ENCODE data around the gene ENDOV.

The ENDOV gene

GRCh38 chr17:80432961-80433550 lies 18.1 kb downstream of the ENDOV start:
- Histone ChIP-seq H3K27ac (no peak overlapping the region), H3K9me3 (ENCODE audit: low read depth, low read length) (no peaks in the 10 kb centered on the region), H3K36me3 (ENCODE audit: insufficient read depth, low read length) (no peaks in the 10 kb centered on the region), H3K4me3 (no peak overlapping the region), H3K9ac (ENCODE audit: insufficient read length) (no peak overlapping the region)
- no peak for TF ChIP-seq FOXP2 (optimal IDR thresholded peaks at IDR 0.05; ENCODE audit: control extremely low read depth, extremely low read length, insufficient read depth)
- no peak for TF ChIP-seq POLR2AphosphoS5 (IDR thresholded peaks at IDR 0.05; ENCODE audit: borderline replicate concordance, low read depth, low read length)
- no peak for TF ChIP-seq EZH2 (IDR thresholded peaks at IDR 0.05)
- DNase-seq (ENCODE audit: low read depth, low spot score) = no peak

GRCh38 chr17:80433916-80434666 lies 19.1 kb downstream of the ENDOV start:
- Histone ChIP-seq H3K9ac (ENCODE audit: insufficient read length) (no peak overlapping the region), H3K9me3 (ENCODE audit: low read depth, low read length) (no peaks in the 10 kb centered on the region), H3K27ac (no peak overlapping the region), H3K4me3 (no peak overlapping the region), H3K36me3 (ENCODE audit: insufficient read depth, low read length) (no peaks in the 10 kb centered on the region)
- no peak for TF ChIP-seq EZH2 (IDR thresholded peaks at IDR 0.05)
- TF ChIP-seq POLR2AphosphoS5 (IDR thresholded peaks at IDR 0.05; ENCODE audit: borderline replicate concordance, low read depth, low read length) = no peak
- no peak for TF ChIP-seq FOXP2 (optimal IDR thresholded peaks at IDR 0.05; ENCODE audit: control extremely low read depth, extremely low read length, insufficient read depth)
- DNase-seq (ENCODE audit: low read depth, low spot score) = no peak

- H3K9ac ChIP-seq (ENCODE audit: insufficient read length) = no peak overlapping the region
- TF ChIP-seq POLR2AphosphoS5 (IDR thresholded peaks at IDR 0.05; ENCODE audit: borderline replicate concordance, low read depth, low read length) (no peak), FOXP2 (optimal IDR thresholded peaks at IDR 0.05; ENCODE audit: control extremely low read depth, extremely low read length, insufficient read depth) (no peak), EZH2 (IDR thresholded peaks at IDR 0.05) (no peak)
Observed at GRCh38 chr17:80437532-80437931, 22.6 kb downstream of the ENDOV start.

GRCh38 chr17:80438806-80439205 lies 23.8 kb downstream of the ENDOV start:
- TF ChIP-seq FOXP2 (optimal IDR thresholded peaks at IDR 0.05; ENCODE audit: control extremely low read depth, extremely low read length, insufficient read depth) (no peak), POLR2AphosphoS5 (IDR thresholded peaks at IDR 0.05; ENCODE audit: borderline replicate concordance, low read depth, low read length) (no peak), EZH2 (IDR thresholded peaks at IDR 0.05) (no peak)
- Histone ChIP-seq H3K36me3 (ENCODE audit: insufficient read depth, low read length) (no peaks in the 10 kb centered on the region), H3K9me3 (ENCODE audit: low read depth, low read length) (no peaks in the 10 kb centered on the region), H3K9ac (ENCODE audit: insufficient read length) (no peak overlapping the region), H3K4me3 (no peak overlapping the region), H3K27ac (no peak overlapping the region)
- DNase-seq (ENCODE audit: low read depth, low spot score) = no peak

More at GRCh38 chr17:80437532-80437931, 22.6 kb downstream of the ENDOV start:
- H3K27ac ChIP-seq = no peak overlapping the region
- no peak for DNase-seq (ENCODE audit: low read depth, low spot score)
- H3K4me3 ChIP-seq = no peak overlapping the region
- H3K36me3 ChIP-seq (ENCODE audit: insufficient read depth, low read length) = no peaks in the 10 kb centered on the region
- no peaks in the 10 kb centered on the region for H3K9me3 ChIP-seq (ENCODE audit: low read depth, low read length)

GRCh38 chr17:80439499-80439898 lies 24.5 kb downstream of the ENDOV start:
- no peak for DNase-seq (ENCODE audit: low read depth, low spot score)
- TF ChIP-seq FOXP2 (optimal IDR thresholded peaks at IDR 0.05; ENCODE audit: control extremely low read depth, extremely low read length, insufficient read depth) = no peak
- Histone ChIP-seq H3K27ac (no peak overlapping the region), H3K36me3 (ENCODE audit: insufficient read depth, low read length) (no peaks in the 10 kb centered on the region), H3K4me3 (no peak overlapping the region), H3K9me3 (ENCODE audit: low read depth, low read length) (no peaks in the 10 kb centered on the region), H3K9ac (ENCODE audit: insufficient read length) (no peak overlapping the region)

GRCh38 chr17:80441133-80441578 lies 26.2 kb downstream of the ENDOV start:
- H3K9me3 ChIP-seq (ENCODE audit: low read depth, low read length) = no peaks in the 10 kb centered on the region
- no peak overlapping the region for H3K27ac ChIP-seq
- H3K4me3 ChIP-seq = no peak overlapping the region
- no peaks in the 10 kb centered on the region for H3K36me3 ChIP-seq (ENCODE audit: insufficient read depth, low read length)
- no peak overlapping the region for H3K9ac ChIP-seq (ENCODE audit: insufficient read length)
- TF ChIP-seq FOXP2 (optimal IDR thresholded peaks at IDR 0.05; ENCODE audit: control extremely low read depth, extremely low read length, insufficient read depth) = no peak
- TF ChIP-seq POLR2AphosphoS5 (IDR thresholded peaks at IDR 0.05; ENCODE audit: borderline replicate concordance, low read depth, low read length) = no peak
- TF ChIP-seq EZH2 (IDR thresholded peaks at IDR 0.05) = no peak
- no peak for DNase-seq (ENCODE audit: low read depth, low spot score)

- TF ChIP-seq FOXP2 (optimal IDR thresholded peaks at IDR 0.05; ENCODE audit: control extremely low read depth, extremely low read length, insufficient read depth) (no peak), POLR2AphosphoS5 (IDR thresholded peaks at IDR 0.05; ENCODE audit: borderline replicate concordance, low read depth, low read length) (no peak), EZH2 (IDR thresholded peaks at IDR 0.05) (no peak)
- Histone ChIP-seq H3K36me3 (ENCODE audit: insufficient read depth, low read length) (no peaks in the 10 kb centered on the region), H3K4me3 (no peak overlapping the region), H3K27ac (no peak overlapping the region), H3K9me3 (ENCODE audit: low read depth, low read length) (no peaks in the 10 kb centered on the region), H3K9ac (ENCODE audit: insufficient read length) (no peak overlapping the region)
- no peak for DNase-seq (ENCODE audit: low read depth, low spot score)
Observed at GRCh38 chr17:80441598-80442322, 26.8 kb downstream of the ENDOV start.

GRCh38 chr17:80442323-80442659 lies 27.3 kb downstream of the ENDOV start:
- Histone ChIP-seq H3K27ac (no peak overlapping the region), H3K9me3 (ENCODE audit: low read depth, low read length) (no peaks in the 10 kb centered on the region), H3K9ac (ENCODE audit: insufficient read length) (no peak overlapping the region), H3K36me3 (ENCODE audit: insufficient read depth, low read length) (no peaks in the 10 kb centered on the region), H3K4me3 (no peak overlapping the region)
- DNase-seq (ENCODE audit: low read depth, low spot score) = no peak
- TF ChIP-seq POLR2AphosphoS5 (IDR thresholded peaks at IDR 0.05; ENCODE audit: borderline replicate concordance, low read depth, low read length) (no peak), EZH2 (IDR thresholded peaks at IDR 0.05) (no peak), FOXP2 (optimal IDR thresholded peaks at IDR 0.05; ENCODE audit: control extremely low read depth, extremely low read length, insufficient read depth) (no peak)

Measured in SK-N-MC (cell line).